Endothelial cell (in vitro differentiated cells): ENCODE measurements around the gene BCAP31. TPM values are rescaled to one million over a fixed set of nuclear protein-coding genes. Genes with fewer than 3 reads are reported as not detected.
"Not testable (repeated sequence)": the region's sequence is repeated elsewhere in the genome, so short reads cannot be mapped to it uniquely, and the experiment has no call there.

Experiments
- DNase-seq: peaks from one replicate; pipeline ENCODE4 v3.0.0; 2021; ENCODE audit warnings: low spot score
- H3K27ac Mint-ChIP-seq: one replicate; pipeline ENCODE4 v1.8.0; 2021; ENCODE audit warnings: mixed read lengths, inconsistent platforms; ENCODE audit not compliant: unreplicated experiment
- H3K27me3 Mint-ChIP-seq: one replicate; pipeline ENCODE4 v1.8.0; 2021; ENCODE audit warnings: mild to moderate bottlenecking, moderate library complexity, mixed read lengths, inconsistent platforms; ENCODE audit not compliant: unreplicated experiment
- H3K36me3 Mint-ChIP-seq: one replicate; pipeline ENCODE4 v1.8.0; 2021; ENCODE audit warnings: mild to moderate bottlenecking, low read depth, mixed read lengths, inconsistent platforms; ENCODE audit not compliant: unreplicated experiment
- H3K4me1 Mint-ChIP-seq: one replicate; pipeline ENCODE4 v1.8.0; 2021; ENCODE audit warnings: mild to moderate bottlenecking, mixed read lengths, inconsistent platforms; ENCODE audit not compliant: unreplicated experiment
- H3K4me3 Mint-ChIP-seq: one replicate; pipeline ENCODE4 v1.8.0; 2021; ENCODE audit warnings: mild to moderate bottlenecking, mixed read lengths, inconsistent platforms; ENCODE audit not compliant: unreplicated experiment
- H3K9me3 Mint-ChIP-seq: one replicate; pipeline ENCODE4 v1.8.0; 2021; ENCODE audit warnings: mixed read lengths, inconsistent platforms; ENCODE audit not compliant: unreplicated experiment
- CTCF ChIP-seq: fragments of 200-600 bp; sonication (generic); IDR thresholded peaks from one replicate; pipeline ENCODE4 v1.5.0; 2021; ENCODE audit warnings: antibody characterized with exemption; ENCODE audit not compliant: unreplicated experiment
- total RNA-seq: library from RNA; stranded (reverse); fragmentation: NEBNext Ultra II Directional; extraction: Animal tissue kit (Norgen Biotek cat#: 25700); gene quantifications from one replicate; pipeline ENCODE4 v1.2.1, GENCODE V29; 2021; ENCODE audit not compliant: unreplicated experiment

Gene BCAP31
- total RNA-seq, 1 donor from 2014 or later: 282 TPM

DNA sequence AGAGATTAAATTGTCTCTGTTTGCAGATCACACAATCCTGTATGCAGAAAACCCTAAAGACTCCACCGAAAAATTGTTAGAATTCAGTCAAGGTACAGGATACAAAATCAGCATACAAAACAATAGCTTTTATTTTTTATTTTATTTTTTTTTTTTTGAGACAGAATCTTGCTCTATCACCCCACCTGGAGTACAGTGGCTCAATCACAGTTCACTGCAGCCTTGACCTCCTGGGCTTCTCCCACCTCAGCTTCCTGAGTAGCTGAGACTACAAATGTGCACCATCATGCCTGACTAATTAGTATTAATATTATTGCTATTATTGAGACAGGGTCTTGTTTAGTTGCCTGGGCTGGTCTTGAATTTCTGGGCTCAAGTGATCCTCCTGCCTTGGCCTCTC lies 30.9 kb upstream of the BCAP31 start:
- Mint-ChIP-seq H3K27ac (no peak overlapping the region), H3K27me3 (no peaks in the 10 kb centered on the region), H3K9me3 (no peaks in the 10 kb centered on the region), H3K36me3 (no peaks in the 10 kb centered on the region), H3K4me1 (no peaks in the 10 kb centered on the region), H3K4me3 (no peak overlapping the region)
- DNase-seq: no peak
- no peak for TF ChIP-seq CTCF

DNA sequence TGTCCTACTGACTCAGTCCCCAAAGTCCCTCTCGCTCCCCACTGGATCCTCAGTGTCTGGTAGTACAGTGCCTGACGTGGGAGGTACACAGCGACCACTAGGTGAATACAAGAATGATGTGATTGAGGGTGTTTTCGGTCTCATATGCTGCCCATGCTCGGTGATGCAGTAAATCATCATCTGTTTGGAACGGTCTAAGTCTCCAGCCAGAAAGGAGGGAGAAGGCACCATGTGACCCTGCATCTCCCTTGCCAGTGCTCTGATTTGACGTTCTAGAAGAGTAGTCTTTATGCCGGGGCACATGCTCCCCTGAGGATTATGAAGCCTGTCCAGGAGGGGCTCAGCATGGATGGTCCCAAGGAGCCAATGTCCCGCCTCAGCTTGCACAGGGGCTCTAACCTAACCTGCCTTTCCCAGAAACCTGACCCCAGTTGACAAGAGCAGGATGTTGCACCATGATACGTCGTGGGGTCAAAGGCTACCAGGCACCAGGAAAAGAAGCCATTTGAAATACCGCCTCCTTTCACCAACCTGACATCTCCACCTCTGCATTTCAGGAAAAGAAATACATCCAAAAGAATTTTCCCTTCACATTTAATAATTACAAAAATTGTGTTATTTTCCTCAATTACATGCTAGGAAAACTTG lies 26.1 kb upstream of the BCAP31 start:
- Mint-ChIP-seq H3K36me3 (no peaks in the 10 kb centered on the region), H3K4me1 (no peaks in the 10 kb centered on the region), H3K27me3 (no peaks in the 10 kb centered on the region), H3K4me3 (no peak overlapping the region), H3K27ac (no peak overlapping the region), H3K9me3 (no peaks in the 10 kb centered on the region)
- no peak for TF ChIP-seq CTCF
- DNase-seq: no peak

DNA sequence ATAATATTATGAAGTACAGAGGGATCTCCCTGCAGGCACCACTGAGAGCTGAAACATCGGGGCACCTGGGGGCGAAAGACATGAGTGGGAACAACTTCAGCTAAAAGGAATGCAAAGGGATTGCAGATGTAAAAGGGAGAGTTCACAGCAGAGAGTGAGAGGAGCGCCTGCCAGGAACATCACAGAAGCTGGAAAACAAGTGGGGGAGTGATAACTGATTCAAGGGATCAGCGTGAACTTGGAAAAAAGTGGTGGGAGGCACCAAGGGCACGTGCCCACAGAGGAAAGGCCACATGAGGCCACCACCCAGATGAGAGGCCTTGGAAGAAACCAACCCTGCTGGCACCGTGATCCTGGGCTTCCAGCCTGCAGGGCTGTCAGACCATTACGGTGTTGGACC lies 24.8 kb upstream of the BCAP31 start:
- H3K4me1 Mint-ChIP-seq, H3K27me3 Mint-ChIP-seq, H3K9me3 Mint-ChIP-seq, H3K4me3 Mint-ChIP-seq, H3K27ac Mint-ChIP-seq, DNase-seq, H3K36me3 Mint-ChIP-seq: not testable (repeated sequence)

DNA sequence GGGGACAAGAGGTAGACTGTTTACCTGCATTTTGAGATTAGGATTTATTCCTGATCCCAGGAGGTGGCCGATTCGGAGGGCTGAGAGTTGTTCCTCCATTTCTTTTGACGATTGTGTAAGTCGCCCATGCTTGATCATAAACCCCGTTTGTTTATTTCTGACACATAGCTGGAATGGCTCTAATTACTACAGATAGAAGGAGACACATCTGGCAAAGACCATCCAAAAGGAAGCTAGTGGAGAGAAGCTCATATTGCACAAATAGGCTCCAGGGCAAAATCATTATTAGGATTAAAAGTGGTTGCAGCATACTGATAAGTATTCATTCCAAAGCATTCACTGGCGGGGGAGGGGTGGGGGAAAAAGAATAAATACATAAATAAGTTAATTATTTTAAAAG lies 22.8 kb upstream of the BCAP31 start:
- DNase-seq, H3K36me3 Mint-ChIP-seq, H3K27me3 Mint-ChIP-seq, H3K4me3 Mint-ChIP-seq, H3K27ac Mint-ChIP-seq, H3K4me1 Mint-ChIP-seq, H3K9me3 Mint-ChIP-seq: not testable (repeated sequence)

DNA sequence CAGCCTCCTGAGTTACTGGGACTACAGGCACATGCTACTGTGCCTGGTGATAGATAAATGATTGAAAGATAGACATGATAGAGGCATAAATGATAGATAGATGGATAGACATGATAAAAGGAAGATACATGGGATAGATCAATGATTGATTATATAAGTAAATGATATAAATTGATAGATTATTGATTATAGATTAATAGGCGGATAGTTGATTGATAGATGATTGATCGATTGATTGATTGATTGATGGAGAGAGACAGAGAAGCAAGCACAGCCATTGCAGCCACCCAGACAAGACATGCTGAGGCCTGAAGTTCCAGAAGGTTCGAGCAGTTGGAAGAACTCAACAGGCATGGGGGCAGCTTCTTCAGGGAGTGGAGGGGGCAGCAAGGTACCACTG lies 22.2 kb upstream of the BCAP31 start:
- no peaks in the 10 kb centered on the region for H3K27me3 Mint-ChIP-seq
- H3K4me3 Mint-ChIP-seq: no peak overlapping the region
- H3K36me3 Mint-ChIP-seq: no peaks in the 10 kb centered on the region
- H3K27ac Mint-ChIP-seq: no peak overlapping the region
- DNase-seq: no peak
- TF ChIP-seq CTCF: no peak
- H3K4me1 Mint-ChIP-seq: no peaks in the 10 kb centered on the region
- H3K9me3 Mint-ChIP-seq: no peaks in the 10 kb centered on the region

GRCh38 chrX:153745067-153745433 lies 20.9 kb upstream of the BCAP31 start:
- H3K4me3 Mint-ChIP-seq, DNase-seq, H3K36me3 Mint-ChIP-seq, H3K27ac Mint-ChIP-seq, H3K9me3 Mint-ChIP-seq, H3K4me1 Mint-ChIP-seq, H3K27me3 Mint-ChIP-seq: not testable (repeated sequence)
